ENCODE measurements around the gene FBXW7.
A peak's percentile ranks its signal among the peaks of the same experiment; 100 is the strongest.

Gene FBXW7

DNA sequence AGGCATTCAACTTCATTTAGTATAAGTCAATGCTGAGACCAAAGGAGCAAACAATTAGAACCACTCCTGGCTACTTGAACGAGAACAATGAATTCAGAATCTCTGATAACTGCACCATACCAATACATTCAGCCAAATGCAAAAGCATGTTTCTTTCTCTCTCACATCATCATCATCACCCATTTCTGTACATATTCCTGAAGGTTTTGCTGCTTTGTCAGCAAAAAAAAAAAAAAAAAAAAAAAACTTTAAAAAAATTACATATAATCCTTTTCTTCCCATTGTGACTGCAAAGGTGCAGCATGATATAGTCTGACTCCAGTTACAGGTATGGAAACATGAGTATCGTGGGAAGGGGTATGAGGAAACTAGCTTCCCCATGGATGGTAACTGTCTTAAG is 35.6 kb downstream of the FBXW7 start:
- DNase-seq (ENCODE audit: low read depth, low spot score) = no peak
- TF ChIP-seq, protein P1, sequence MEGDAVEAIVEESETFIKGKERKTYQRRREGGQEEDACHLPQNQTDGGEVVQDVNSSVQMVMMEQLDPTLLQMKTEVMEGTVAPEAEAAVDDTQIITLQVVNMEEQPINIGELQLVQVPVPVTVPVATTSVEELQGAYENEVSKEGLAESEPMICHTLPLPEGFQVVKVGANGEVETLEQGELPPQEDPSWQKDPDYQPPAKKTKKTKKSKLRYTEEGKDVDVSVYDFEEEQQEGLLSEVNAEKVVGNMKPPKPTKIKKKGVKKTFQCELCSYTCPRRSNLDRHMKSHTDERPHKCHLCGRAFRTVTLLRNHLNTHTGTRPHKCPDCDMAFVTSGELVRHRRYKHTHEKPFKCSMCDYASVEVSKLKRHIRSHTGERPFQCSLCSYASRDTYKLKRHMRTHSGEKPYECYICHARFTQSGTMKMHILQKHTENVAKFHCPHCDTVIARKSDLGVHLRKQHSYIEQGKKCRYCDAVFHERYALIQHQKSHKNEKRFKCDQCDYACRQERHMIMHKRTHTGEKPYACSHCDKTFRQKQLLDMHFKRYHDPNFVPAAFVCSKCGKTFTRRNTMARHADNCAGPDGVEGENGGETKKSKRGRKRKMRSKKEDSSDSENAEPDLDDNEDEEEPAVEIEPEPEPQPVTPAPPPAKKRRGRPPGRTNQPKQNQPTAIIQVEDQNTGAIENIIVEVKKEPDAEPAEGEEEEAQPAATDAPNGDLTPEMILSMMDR (IDR thresholded peaks at IDR 0.05; ENCODE audit: low read depth, low read length) = no peak
- in situ Hi-C loops (cut with HindIII; ENCODE audit: low sequenced_read_pairs) = no loop called here
- H3K4me3 ChIP-seq (ENCODE audit: low read depth, low read length) = no peak overlapping the region

DNA sequence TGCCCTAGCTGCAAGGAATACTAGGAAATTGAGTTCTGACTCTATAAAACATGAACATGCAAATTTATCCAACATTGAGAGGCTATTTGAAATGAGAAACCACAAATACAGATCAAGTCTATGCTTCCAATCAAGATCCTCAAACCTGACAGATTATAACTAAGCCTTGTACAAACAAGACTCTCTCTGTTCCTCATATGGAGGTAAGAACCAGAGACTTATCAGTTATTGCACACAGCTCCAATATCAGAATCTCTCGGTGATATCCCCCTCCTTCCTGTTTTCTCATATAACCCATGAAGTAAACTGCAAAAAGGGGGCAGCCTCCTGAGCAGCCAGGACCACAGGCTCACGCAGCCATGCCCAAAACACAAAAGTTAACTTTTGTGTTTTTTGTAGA is 36.5 kb downstream of the FBXW7 start:
- in situ Hi-C loops (cut with HindIII; ENCODE audit: low sequenced_read_pairs) = no loop called here
- no peak overlapping the region for H3K4me3 ChIP-seq (ENCODE audit: low read depth, low read length)
- no peak for DNase-seq (ENCODE audit: low read depth, low spot score)
- TF ChIP-seq, protein P1 (IDR thresholded peaks at IDR 0.05; ENCODE audit: low read depth, low read length) = no peak

DNA sequence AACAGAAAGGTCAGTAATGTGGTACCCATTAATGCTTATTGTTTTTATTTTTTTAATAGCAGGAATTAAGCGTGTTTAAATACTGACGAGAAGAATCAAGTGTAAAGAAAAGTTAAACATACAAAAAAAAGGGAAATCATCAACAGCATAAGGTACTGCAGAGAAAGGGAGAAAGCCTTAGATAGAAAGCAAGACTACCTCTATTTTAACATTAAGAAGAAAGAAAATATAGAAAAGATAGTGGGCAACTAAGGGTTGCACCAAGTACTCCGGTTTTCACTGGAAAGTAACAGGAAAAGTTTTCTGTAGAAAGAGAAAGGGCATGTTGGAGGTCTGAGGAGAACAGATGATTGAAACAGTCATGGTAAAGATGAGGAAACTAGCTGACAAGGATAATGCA is 41.9 kb downstream of the FBXW7 start:
- in situ Hi-C loops (cut with HindIII; ENCODE audit: low sequenced_read_pairs) = no loop called here
- TF ChIP-seq, protein P1 (IDR thresholded peaks at IDR 0.05; ENCODE audit: low read depth, low read length) = no peak
- no peak for DNase-seq (ENCODE audit: low read depth, low spot score)
- H3K4me3 ChIP-seq (ENCODE audit: low read depth, low read length) = no peak overlapping the region

DNA sequence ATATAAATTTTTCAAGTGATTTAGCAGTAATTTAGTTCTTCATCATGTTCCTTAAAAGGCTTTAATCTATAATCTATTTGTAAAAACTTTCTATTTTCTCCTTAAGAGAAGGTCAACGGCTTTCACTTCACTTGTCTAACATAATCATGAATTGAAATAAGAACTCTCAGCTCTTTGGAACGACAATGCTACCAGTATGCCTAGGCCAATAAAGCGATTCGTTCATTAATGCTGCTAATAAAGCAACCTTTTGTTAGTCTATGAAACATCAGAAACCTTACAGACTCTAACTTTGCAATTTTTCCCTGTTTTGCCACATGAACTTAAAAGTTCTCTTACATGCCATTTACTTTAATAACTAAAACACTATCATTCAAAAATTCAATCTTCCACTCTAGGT is 47.6 kb downstream of the FBXW7 start:
- H3K4me3 ChIP-seq (ENCODE audit: low read depth, low read length) = no peak overlapping the region
- in situ Hi-C loops (cut with HindIII; ENCODE audit: low sequenced_read_pairs) = no loop called here
- TF ChIP-seq, protein P1 (IDR thresholded peaks at IDR 0.05; ENCODE audit: low read depth, low read length) = no peak
- no peak for DNase-seq (ENCODE audit: low read depth, low spot score)

DNA sequence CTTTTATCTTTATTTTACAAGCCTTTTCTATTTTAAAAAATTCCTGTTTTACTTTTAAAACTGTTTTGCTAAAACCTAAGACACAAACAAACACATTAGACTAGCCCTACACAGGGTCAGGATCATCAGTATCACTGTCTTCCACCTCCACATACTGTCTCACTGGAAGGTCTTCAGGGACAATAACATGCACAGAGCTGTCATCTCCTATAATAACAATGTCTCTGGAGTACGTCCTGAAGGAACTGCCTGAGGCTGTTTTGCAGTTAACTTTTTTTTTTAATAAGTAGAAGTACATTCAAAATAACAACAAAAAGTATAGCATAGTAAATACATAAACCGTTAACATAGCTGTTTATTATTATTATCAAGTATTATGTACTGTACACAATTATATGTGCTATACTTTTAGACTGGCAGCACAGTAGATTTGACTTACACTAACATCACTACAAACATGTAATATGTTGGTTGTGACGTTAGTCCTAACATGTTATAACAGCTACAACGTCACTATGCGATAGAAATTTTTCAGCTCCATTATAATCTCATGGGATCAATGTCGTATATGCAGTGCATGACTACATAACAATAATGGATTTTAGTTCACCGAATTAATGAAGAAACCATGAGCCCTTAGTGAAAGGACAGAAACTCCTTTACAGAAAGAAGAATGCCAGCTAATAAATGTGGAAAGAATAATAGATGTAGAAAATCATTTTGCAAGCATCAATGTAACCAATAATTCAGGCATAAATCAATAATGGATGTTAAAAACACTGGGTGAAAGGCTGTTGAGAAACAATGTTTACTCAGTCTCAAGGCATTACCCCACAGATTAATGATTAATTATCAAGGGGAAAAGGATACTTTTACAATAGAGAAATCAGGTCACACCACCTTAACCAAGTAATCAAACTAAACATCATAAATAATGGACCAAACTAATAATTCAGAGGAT is 49.2 kb downstream of the FBXW7 start:
- DNase-seq (ENCODE audit: low read depth, low spot score) = no peak
- no peak overlapping the region for H3K4me3 ChIP-seq (ENCODE audit: low read depth, low read length)
- TF ChIP-seq, protein P1 (IDR thresholded peaks at IDR 0.05; ENCODE audit: low read depth, low read length) = no peak
- in situ Hi-C loops (cut with HindIII; ENCODE audit: low sequenced_read_pairs) = no loop called here

DNA sequence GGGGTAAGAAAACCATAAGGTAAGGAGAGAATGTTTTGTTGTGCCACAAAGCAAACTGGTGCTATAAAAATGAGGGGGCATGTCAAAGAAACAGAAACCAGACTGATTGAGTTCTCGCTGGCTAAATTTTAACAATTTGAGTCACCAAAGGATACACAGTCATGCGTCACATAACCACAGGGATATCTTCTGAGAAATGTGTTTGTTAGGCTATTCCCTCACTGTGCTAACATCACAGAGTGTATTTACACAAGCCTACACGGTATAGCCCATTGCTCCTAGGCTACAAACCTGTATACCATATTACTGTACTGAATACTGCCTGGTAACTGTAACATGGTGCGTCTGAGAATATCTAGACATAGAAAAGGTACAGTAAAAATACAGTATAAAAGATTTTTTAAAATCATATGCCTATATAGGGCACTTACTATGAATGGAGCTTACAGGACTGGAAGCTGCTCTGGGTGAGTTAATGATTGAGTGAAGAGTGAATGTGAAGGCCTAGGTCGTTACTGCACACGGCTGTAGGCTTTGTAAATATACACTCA is 50.1 kb downstream of the FBXW7 start:
- DNase-seq (ENCODE audit: low read depth, low spot score) = peak; percentile 95
- TF ChIP-seq, protein P1 (IDR thresholded peaks at IDR 0.05; ENCODE audit: low read depth, low read length) = no peak
- in situ Hi-C loops (cut with HindIII; ENCODE audit: low sequenced_read_pairs) = no loop called here

More for the DNA sequence above, 50.1 kb downstream of the FBXW7 start:
- H3K4me3 ChIP-seq (ENCODE audit: low read depth, low read length) = no peak overlapping the region

Measured in astrocyte of the spinal cord (primary cell).